Breast epithelium (tissue), 3 donors: ENCODE results near the gene RNF186.

Experiments used
- POLR2A ChIP-seq: fragments of 450-650 bp; IDR thresholded peaks from one replicate; pipeline ENCODE4 v1.6.1; 2016; ENCODE audit warnings: antibody characterized with exemption, mild to moderate bottlenecking, moderate library complexity
- POLR2AphosphoS5 ChIP-seq, 3 donors: sonication (generic); formaldehyde crosslinking; IDR thresholded peaks; one replicate each; pipeline ENCODE4 v1.6.1; 2017; ENCODE audit warnings: antibody characterized with exemption in 3 of 3
- TF ChIP-seq, protein P1 (sequence below), 3 donors: fragments of 450-650 bp; IDR thresholded peaks; one replicate each; pipeline ENCODE4 v1.5.1; 2016 to 2017; ENCODE audit warnings: antibody characterized with exemption in 3 of 3, mild to moderate bottlenecking in 3 of 3, moderate library complexity in 3 of 3

- TF ChIP-seq, protein P1, sequence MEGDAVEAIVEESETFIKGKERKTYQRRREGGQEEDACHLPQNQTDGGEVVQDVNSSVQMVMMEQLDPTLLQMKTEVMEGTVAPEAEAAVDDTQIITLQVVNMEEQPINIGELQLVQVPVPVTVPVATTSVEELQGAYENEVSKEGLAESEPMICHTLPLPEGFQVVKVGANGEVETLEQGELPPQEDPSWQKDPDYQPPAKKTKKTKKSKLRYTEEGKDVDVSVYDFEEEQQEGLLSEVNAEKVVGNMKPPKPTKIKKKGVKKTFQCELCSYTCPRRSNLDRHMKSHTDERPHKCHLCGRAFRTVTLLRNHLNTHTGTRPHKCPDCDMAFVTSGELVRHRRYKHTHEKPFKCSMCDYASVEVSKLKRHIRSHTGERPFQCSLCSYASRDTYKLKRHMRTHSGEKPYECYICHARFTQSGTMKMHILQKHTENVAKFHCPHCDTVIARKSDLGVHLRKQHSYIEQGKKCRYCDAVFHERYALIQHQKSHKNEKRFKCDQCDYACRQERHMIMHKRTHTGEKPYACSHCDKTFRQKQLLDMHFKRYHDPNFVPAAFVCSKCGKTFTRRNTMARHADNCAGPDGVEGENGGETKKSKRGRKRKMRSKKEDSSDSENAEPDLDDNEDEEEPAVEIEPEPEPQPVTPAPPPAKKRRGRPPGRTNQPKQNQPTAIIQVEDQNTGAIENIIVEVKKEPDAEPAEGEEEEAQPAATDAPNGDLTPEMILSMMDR (IDR thresholded peaks at IDR 0.05): no peak
- TF ChIP-seq POLR2A (no peak), POLR2AphosphoS5 (IDR thresholded peaks at IDR 0.05) (no peak)
Measured at GRCh38 chr1:19775317-19775716, 39.8 kb downstream of the RNF186 start.
